ENCODE measurements around the gene KAT5. TPM values are rescaled to one million over a fixed set of nuclear protein-coding genes. Genes with fewer than 3 reads are reported as not detected.

Gene KAT5
- total and polyA plus RNA-seq, 4 donors = 45.3 to 95.3 (median 79.3) TPM

Small RNA genes within 50 kb of the gene (small RNA-seq; reads per million reads assigned to genes)
- gene RN7SL309P (ENCODE audit: low replicate concordance) = not detected

Other genes starting within 250 kb of the KAT5 start
- gene MALAT1, start 213.2 kb upstream of the KAT5 start, total RNA-seq = over 10,000 TPM; 10,633 to 48,332 TPM
- 1,000 to 10,000 TPM in 1 of 2 donors, 100 to 1,000 TPM in 1; 125 to 2,965 TPM for gene MALAT1, start 213.2 kb upstream of the KAT5 start, polyA plus RNA-seq
- 10 to 100 TPM; 54.3 to 93.8 TPM for gene SCYL1, start 187.2 kb upstream of the KAT5 start, total RNA-seq
- gene SCYL1, start 187.2 kb upstream of the KAT5 start, polyA plus RNA-seq = 100 to 1,000 TPM in 1 of 2 donors, 10 to 100 TPM in 1; 79.1 to 107 TPM
- 100 to 1,000 TPM; 100 to 111 TPM for gene LTBP3, start 153.9 kb upstream of the KAT5 start, total RNA-seq
- gene LTBP3, start 153.9 kb upstream of the KAT5 start, polyA plus RNA-seq = 10 to 100 TPM; 39.1 to 46.6 TPM
- gene ZNRD2, start 141.8 kb upstream of the KAT5 start, total RNA-seq = 10 to 100 TPM; 22.0 to 35.9 TPM
- 10 to 100 TPM; 65.6 to 81.5 TPM for gene ZNRD2, start 141.8 kb upstream of the KAT5 start, polyA plus RNA-seq
- gene FAM89B, start 139.7 kb upstream of the KAT5 start, total RNA-seq = 10 to 100 TPM; 20.6 to 53.5 TPM
- 10 to 100 TPM; 44.4 TPM for gene FAM89B, start 139.7 kb upstream of the KAT5 start, polyA plus RNA-seq
- gene EHBP1L1, start 136.2 kb upstream of the KAT5 start, total RNA-seq = 100 to 1,000 TPM in 1 of 2 donors, 10 to 100 TPM in 1; 58.3 to 154 TPM
- gene EHBP1L1, start 136.2 kb upstream of the KAT5 start, polyA plus RNA-seq = 100 to 1,000 TPM in 1 of 2 donors, 10 to 100 TPM in 1; 49.8 to 125 TPM
- gene KCNK7, start 116.5 kb upstream of the KAT5 start, total RNA-seq = 1 to 10 TPM in 1 of 2 donors, under 1 TPM in 1; 0.46 to 1.1 TPM
- 1 to 10 TPM; 1.5 to 2.8 TPM for gene KCNK7, start 116.5 kb upstream of the KAT5 start, polyA plus RNA-seq
- 100 to 1,000 TPM in 1 of 2 donors, 10 to 100 TPM in 1; 60.0 to 108 TPM for gene MAP3K11, start 98.0 kb upstream of the KAT5 start, total RNA-seq
- gene MAP3K11, start 98.0 kb upstream of the KAT5 start, polyA plus RNA-seq = 10 to 100 TPM; 68.5 to 80.1 TPM
- 10 to 100 TPM; 13.9 to 53.8 TPM for gene PCNX3, start 96.5 kb upstream of the KAT5 start, total RNA-seq
- 10 to 100 TPM; 16.1 to 24.8 TPM for gene PCNX3, start 96.5 kb upstream of the KAT5 start, polyA plus RNA-seq
- 10 to 100 TPM; 39.7 to 82.8 TPM for gene SIPA1, start 74.2 kb upstream of the KAT5 start, total RNA-seq
- gene SIPA1, start 74.2 kb upstream of the KAT5 start, polyA plus RNA-seq = 100 to 1,000 TPM in 1 of 2 donors, 10 to 100 TPM in 1; 82.8 to 102 TPM
- gene RELA, start 49.3 kb upstream of the KAT5 start, total RNA-seq = 10 to 100 TPM; 50.2 to 72.6 TPM
- 10 to 100 TPM; 34.8 to 65.8 TPM for gene RELA, start 49.3 kb upstream of the KAT5 start, polyA plus RNA-seq
- 10 to 100 TPM; 21.8 to 62.3 TPM for gene RNASEH2C, start 8.5 kb downstream of the KAT5 start, total RNA-seq
- gene RNASEH2C, start 8.5 kb downstream of the KAT5 start, polyA plus RNA-seq = 10 to 100 TPM; 88.5 to 97.7 TPM
- 10 to 100 TPM in 1 of 2 donors, 1 to 10 TPM in 1; 8.6 to 35.5 TPM for gene AP5B1, start 68.7 kb downstream of the KAT5 start, total RNA-seq
- gene AP5B1, start 68.7 kb downstream of the KAT5 start, polyA plus RNA-seq = 10 to 100 TPM; 13.0 to 35.1 TPM
- gene OVOL1, start 74.8 kb downstream of the KAT5 start, total RNA-seq = under 1 TPM; 0.17 to 0.77 TPM
- gene OVOL1, start 74.8 kb downstream of the KAT5 start, polyA plus RNA-seq = 1 to 10 TPM in 1 of 2 donors, under 1 TPM in 1; 0.96 to 1.4 TPM
- under 1 TPM; 0.52 to 0.77 TPM for gene SNX32, start 121.7 kb downstream of the KAT5 start, total RNA-seq
- under 1 TPM; 0.14 to 0.88 TPM for gene SNX32, start 121.7 kb downstream of the KAT5 start, polyA plus RNA-seq
- 100 to 1,000 TPM; 387 to 967 TPM for gene CFL1, start 145.9 kb downstream of the KAT5 start, total RNA-seq
- gene CFL1, start 145.9 kb downstream of the KAT5 start, polyA plus RNA-seq = 1,000 to 10,000 TPM in 1 of 2 donors, 100 to 1,000 TPM in 1; 493 to 1,282 TPM
- 10 to 100 TPM; 35.0 to 61.4 TPM for gene MUS81, start 148.2 kb downstream of the KAT5 start, total RNA-seq
- gene MUS81, start 148.2 kb downstream of the KAT5 start, polyA plus RNA-seq = 10 to 100 TPM; 46.2 to 62.2 TPM
- gene EFEMP2, start 160.5 kb downstream of the KAT5 start, total RNA-seq = 10 to 100 TPM; 62.8 to 67.0 TPM
- gene EFEMP2, start 160.5 kb downstream of the KAT5 start, polyA plus RNA-seq = 10 to 100 TPM; 34.2 to 44.8 TPM
- gene CTSW, start 167.6 kb downstream of the KAT5 start, total RNA-seq = 1 to 10 TPM; 3.1 to 4.6 TPM
- gene CTSW, start 167.6 kb downstream of the KAT5 start, polyA plus RNA-seq = 1 to 10 TPM; 2.9 to 8.7 TPM
- 10 to 100 TPM; 49.8 to 74.6 TPM for gene FIBP, start 176.2 kb downstream of the KAT5 start, total RNA-seq
- gene FIBP, start 176.2 kb downstream of the KAT5 start, polyA plus RNA-seq = 10 to 100 TPM; 47.1 to 77.2 TPM
- gene CCDC85B, start 178.4 kb downstream of the KAT5 start, total RNA-seq = 10 to 100 TPM; 20.7 to 55.4 TPM
- 10 to 100 TPM; 52.5 to 63.4 TPM for gene CCDC85B, start 178.4 kb downstream of the KAT5 start, polyA plus RNA-seq
- 10 to 100 TPM in 1 of 2 donors, under 1 TPM in 1; 0.43 to 11.4 TPM for gene FOSL1, start 188.1 kb downstream of the KAT5 start, total RNA-seq
- gene FOSL1, start 188.1 kb downstream of the KAT5 start, polyA plus RNA-seq = 10 to 100 TPM; 19.2 to 19.9 TPM
- 10 to 100 TPM; 17.9 to 38.8 TPM for gene C11orf68, start 206.8 kb downstream of the KAT5 start, total RNA-seq
- 10 to 100 TPM; 26.8 to 30.8 TPM for gene C11orf68, start 206.8 kb downstream of the KAT5 start, polyA plus RNA-seq
- gene DRAP1, start 207.2 kb downstream of the KAT5 start, total RNA-seq = 10 to 100 TPM; 40.8 to 92.7 TPM
- 100 to 1,000 TPM in 1 of 2 donors, 10 to 100 TPM in 1; 99.4 to 140 TPM for gene DRAP1, start 207.2 kb downstream of the KAT5 start, polyA plus RNA-seq
- gene TSGA10IP, start 233.2 kb downstream of the KAT5 start, total RNA-seq = under 1 TPM; 0.34 TPM
- under 1 TPM; 0.07 to 0.20 TPM for gene TSGA10IP, start 233.2 kb downstream of the KAT5 start, polyA plus RNA-seq
- 10 to 100 TPM; 31.4 to 52.3 TPM for gene SART1, start 249.5 kb downstream of the KAT5 start, total RNA-seq
- gene SART1, start 249.5 kb downstream of the KAT5 start, polyA plus RNA-seq = 100 to 1,000 TPM in 1 of 2 donors, 10 to 100 TPM in 1; 44.3 to 145 TPM